HG03558 (cell line): ENCODE results near the gene LEAP2.

ENCODE experiments used
- ATAC-seq: cut with Tn5 transposase; IDR thresholded peaks from one replicate; pipeline ENCODE4 v1.9.1; 2021; ENCODE audit warnings: moderate number of reproducible peaks; ENCODE audit not compliant: unreplicated experiment; ENCODE audit errors: extremely low read depth

LEAP2 gene

GRCh38 chr5:132873119-132873929, at the start of gene LEAP2:
Gene LEAP2 (plus strand): TSS chr5:132873668. CDS start chr5:132873695, 27 bp downstream.
- ATAC-seq, result no peak

DNA sequence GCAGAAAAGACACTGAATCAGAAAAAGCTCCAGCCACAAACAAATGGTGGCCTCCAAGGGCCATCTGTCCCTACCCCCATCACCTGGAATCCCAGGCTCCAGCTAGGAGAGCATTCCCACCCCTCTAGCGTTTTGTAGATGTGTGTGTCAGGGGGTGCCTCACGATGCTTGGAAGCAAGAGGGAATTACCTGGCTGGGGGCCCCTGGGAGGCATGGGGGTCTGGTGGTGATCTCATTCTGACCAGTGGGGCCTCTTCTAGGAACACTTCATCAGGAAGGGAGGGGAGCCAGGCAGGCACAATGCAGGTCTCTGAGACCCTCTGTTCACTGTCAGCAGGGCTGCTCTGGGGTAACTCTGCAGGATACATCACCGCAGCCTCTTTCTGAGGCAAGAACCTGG, 49.0 kb upstream of the LEAP2 start:
- no peak for ATAC-seq

GRCh38 chr5:132825033-132825833, 48.2 kb upstream of the LEAP2 start:
- ATAC-seq, result no peak

GRCh38 chr5:132825834-132826391, 47.6 kb upstream of the LEAP2 start:
- no peak for ATAC-seq

GRCh38 chr5:132826424-132827082, 46.9 kb upstream of the LEAP2 start:
- ATAC-seq, result no peak

GRCh38 chr5:132827943-132828673, 45.4 kb upstream of the LEAP2 start:
- ATAC-seq, result no peak

DNA sequence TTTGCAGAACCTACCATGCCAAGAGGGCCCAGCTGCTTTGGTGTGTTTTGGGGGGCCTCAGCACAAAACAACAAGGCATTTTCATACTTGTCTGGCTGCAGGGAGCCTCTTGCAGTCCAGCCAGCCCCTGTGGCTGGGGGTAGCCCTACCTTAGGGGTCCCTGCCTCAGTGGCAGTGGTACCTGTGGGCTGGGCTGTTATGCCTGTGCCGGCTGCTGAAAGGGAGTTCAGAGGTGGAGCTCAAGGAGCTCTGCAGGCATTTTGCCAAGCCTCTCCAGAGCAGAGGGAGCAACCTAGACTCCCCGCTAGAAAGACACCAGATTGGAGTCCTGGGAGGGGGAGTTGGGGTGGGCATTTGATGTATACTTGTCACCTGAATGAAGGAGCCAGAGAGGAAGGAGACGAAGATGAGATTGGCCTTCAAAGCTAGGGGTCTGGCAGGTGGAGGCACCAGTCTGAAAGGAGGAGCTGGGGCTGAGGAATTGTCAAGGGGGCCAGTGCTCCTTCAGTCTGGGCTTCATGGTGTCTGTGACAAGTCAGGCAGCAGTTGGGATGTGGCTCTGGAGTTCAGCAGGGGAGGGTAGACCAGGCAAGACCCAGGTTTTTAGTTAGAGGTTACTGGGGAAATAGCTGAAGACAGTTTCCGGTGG, 44.5 kb upstream of the LEAP2 start:
- ATAC-seq, result no peak

GRCh38 chr5:132829742-132830435, 43.6 kb upstream of the LEAP2 start:
- no peak for ATAC-seq

- no peak for ATAC-seq
These were observed 42.9 kb upstream of the LEAP2 start, which contains the start of gene SHROOM1 for GRCh38 chr5:132830436-132831094. Gene SHROOM1 (minus strand): TSS chr5:132830647. CDS start chr5:132826140, 4,507 bp downstream.

DNA sequence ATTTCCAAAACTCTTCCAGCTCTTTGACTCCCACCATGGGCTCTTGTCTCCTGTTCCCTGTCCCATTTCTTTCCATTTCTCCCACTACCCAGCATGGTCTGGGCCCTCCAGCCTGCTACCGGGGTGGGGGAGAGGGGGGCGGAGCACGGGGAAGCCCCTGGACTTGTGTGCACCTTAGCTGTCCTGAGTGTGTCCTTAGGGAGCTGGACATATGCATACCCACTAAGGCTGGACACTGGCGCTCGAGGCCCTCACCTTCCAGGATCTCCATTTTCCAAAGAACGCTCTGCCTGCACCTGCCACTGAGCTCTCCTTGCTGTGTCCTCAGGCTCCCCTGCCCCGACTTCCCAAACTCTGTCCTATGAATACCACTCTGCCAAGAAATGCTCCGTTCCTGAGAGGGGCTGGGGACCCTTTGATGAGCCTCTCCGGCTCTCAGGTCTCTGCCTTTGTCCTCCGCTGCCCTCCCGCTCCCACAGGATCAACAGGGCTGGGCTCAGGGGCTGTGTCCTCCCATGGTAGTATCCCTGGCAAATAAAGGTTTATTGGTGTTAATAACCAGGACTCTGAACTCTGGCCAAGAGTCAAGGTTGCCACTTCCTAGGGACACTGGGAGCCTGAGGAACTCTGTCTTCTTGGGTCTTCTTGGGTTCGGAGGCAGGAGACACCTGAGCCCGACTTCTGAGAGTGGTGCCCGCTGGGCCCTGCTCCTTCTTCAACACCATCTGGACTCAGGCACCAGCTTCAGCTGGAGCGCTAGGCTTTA, 42.2 kb upstream of the LEAP2 start:
- no peak for ATAC-seq

GRCh38 chr5:132832612-132833011, 40.9 kb upstream of the LEAP2 start:
- no peak for ATAC-seq

DNA sequence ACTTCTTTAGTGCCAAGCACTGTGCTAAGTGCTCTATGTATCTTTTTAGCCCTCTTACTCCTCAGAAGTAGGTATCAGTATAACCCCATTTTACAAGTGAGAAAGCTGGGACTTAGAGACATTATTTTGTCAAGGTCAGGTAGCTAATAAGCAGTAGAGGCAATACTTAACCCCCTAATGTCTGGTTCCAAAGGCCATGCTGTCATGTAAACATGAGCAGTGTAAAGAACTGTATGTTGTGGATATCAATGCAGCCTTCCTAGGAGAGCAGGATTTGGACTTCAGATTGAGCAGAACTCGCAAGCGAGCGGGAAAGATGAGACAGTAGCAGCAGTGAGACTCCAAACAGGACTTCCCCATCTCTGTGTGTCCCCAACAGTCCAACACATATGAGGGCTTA, 39.4 kb upstream of the LEAP2 start:
- no peak for ATAC-seq

DNA sequence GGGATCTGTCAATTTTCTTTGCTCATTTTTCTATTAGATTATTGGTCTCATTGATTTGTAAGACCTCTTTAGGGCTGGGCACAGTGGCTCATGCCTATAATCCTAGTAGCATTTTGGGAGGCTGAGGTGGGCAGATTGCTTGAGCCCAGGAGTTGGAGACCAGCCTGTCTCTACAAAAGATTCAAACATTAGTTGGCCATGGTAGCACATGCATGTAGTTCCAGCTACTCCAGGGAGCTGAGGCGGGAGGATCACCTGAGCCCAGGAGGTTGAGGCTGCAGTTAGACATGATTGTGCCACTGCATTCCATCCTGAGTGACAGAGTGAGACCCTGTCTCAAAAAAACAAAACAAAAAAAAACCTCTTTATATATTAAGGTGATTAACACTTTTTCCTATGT, 36.6 kb upstream of the LEAP2 start:
- ATAC-seq, result no peak

DNA sequence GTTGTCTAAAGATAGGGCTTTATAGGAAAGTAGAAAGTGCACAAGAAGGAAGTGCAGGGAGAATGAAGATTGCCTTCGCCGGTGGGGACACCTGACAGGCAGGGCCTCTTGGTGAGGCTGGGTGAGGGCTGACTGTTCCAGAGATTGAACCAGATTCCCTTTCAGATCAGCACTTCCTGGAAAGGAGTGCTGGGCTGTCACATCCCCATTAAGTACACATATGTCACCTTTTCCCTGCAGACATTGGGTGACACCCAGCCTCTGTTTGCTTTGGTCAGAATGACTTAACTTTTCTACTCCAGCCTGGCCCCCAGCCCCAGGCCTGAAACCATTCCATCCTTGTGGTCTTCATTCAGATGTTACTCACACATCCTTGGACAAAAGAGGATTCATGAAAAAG, 35.6 kb upstream of the LEAP2 start:
- no peak for ATAC-seq

DNA sequence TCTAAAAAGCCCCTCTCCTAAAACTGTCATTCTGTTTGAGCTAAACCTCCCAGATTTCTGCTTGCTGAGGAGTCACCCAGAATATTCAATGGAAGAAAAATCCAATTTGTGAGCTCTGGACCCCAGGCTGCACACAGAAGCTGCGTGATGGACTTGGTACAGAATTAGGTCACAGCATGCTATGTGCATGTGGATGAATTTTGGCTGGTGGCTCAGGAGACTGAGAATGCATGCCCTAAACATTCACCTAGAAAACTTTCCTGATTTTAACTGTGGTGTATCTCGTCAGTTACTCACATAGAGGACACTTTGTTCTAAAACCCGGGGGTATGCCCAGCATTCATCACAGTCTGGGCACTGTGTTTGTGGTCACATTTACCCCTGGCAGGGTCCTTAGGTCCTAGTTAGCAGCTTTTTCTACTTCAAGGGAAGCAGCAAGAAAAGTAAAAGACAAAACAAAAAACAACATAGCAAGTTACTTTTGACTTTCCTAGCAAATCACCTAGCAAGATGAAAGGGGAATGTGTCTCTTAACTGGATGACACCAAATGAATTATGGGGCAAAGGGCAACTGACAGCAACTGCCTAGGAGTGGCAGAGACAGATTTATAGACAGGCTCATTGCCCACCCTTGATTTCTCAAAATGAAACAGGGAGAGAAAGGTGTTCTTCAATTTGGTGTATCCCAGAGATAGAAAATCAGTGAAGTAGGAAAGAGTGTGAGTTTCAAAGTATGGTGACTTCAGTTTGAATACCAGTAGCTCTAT, 34.8 kb upstream of the LEAP2 start:
- ATAC-seq, result no peak

DNA sequence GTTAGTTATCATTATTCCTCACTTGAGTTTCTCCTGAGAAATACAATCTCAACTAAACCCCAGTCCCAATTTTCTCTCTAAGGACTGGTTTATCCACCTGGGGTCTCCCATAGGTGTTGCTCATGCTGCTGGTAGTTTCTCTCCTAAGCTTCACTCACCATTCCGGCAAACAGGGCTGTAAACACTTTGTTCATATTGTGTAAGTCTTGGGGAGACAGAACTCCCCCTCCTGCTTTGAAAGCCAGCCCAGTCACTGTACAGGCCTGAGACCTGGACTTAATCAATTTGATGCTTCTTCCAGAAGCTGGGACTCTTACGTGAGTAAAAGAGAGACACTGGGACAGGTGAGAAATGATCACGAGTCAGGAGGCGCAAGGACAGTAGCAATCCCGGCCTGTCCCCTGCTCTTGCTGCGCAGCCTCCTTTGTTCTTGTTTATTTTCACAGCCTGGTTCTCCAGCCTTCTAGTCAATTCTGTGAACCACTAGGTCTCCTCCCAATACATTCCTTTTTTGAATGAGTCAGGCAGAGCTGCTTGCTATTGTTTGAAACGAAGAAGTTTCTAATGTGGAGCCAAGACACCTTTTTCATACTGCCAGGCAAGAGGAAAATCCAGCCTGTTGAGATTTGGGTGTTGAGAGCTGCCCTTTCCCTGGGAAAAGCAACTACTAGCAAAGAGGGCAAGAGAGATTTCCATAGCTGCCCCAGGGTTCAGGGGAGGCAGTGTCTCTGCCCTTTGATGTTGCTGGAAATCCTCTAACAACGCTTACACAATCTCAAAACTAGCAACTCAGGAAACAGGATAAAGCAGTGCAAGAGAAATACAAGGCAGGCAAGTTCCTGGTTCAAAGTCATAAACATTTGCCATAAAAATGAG, 33.8 kb upstream of the LEAP2 start:
- no peak for ATAC-seq
